GM20000 (cell line): ENCODE measurements around the gene NR2F1-AS1.

Source experiments
- DNase-seq: peaks from one replicate; pipeline ENCODE4 v3.0.0; 2012; ENCODE audit warnings: low spot score
- CTCF ChIP-seq: IDR thresholded peaks from 2 replicates; pipeline ENCODE4 v1.5.1; 2012; ENCODE audit warnings: mild to moderate bottlenecking, control low read depth; ENCODE audit errors: extremely low read depth, missing control alignments

Gene NR2F1-AS1

GRCh38 chr5:93587597-93588351 is 6.8 kb upstream of the NR2F1-AS1 start:
- no peak for TF ChIP-seq CTCF
- DNase-seq: no peak

- no peak for TF ChIP-seq CTCF
Observed at GRCh38 chr5:93586736-93587596, 5.9 kb upstream of the NR2F1-AS1 start.

GRCh38 chr5:93585767-93586385 is 4.9 kb upstream of the NR2F1-AS1 start:
- no peak for TF ChIP-seq CTCF
- DNase-seq: no peak

More at GRCh38 chr5:93586736-93587596, 5.9 kb upstream of the NR2F1-AS1 start:
- no peak for DNase-seq

- DNase-seq: no peak
- TF ChIP-seq CTCF: no peak
Observed at GRCh38 chr5:93585041-93585766, 4.2 kb upstream of the NR2F1-AS1 start.

GRCh38 chr5:93584596-93585040 is 3.6 kb upstream of the NR2F1-AS1 start:
- no peak for TF ChIP-seq CTCF
- no peak for DNase-seq

- no peak for DNase-seq
Observed at GRCh38 chr5:93583768-93584595, 3.0 kb upstream of the NR2F1-AS1 start.

More at GRCh38 chr5:93583768-93584595, 3.0 kb upstream of the NR2F1-AS1 start:
- no peak for TF ChIP-seq CTCF
